GM12878 (cell line): ENCODE data around the gene LRRC31. TPM values are rescaled to one million over a fixed set of nuclear protein-coding genes. Genes with fewer than 3 reads are reported as not detected.

Source experiments
- ATAC-seq: fragments of 200-7000 bp; cut with Tn5 transposase; 3 replicates; pipeline ENCODE4 v1.9.1; 2020; ENCODE audit warnings: mild to moderate bottlenecking, moderate library complexity
- BruUV-seq: library from RNA; stranded (reverse); fragments of 400-500 nt; replicated peaks from 2 replicates; lab custom pipeline; 2021; lab: Mats Ljungman, UMichigan
- CTCF ChIA-PET: fragments of 300-600 bp; sonication (Branson Sonifier 250); formaldehyde crosslinking; extraction: SDS; loops from one replicate; lab custom pipeline; 2021; ENCODE audit warnings: inconsistent platforms; lab: Yijun Ruan, JAX
- POLR2A ChIA-PET: fragments of 350-600 bp; formaldehyde crosslinking; extraction: SDS; loops from one replicate; lab custom pipeline; 2021; ENCODE audit warnings: inconsistent platforms; lab: Charles Lee
- RAD21 ChIA-PET: fragments of 300-600 bp; sonication (Branson Sonifier 250); formaldehyde crosslinking; loops from one replicate; lab custom pipeline; 2023; ENCODE audit warnings: antibody characterized with exemption; ENCODE audit not compliant: unreplicated experiment; lab: Charles Lee
- SMC1A ChIA-PET: fragments of 300-600 bp; sonication (Branson Sonifier 250); formaldehyde crosslinking; loops from one replicate; lab custom pipeline; 2023; ENCODE audit not compliant: unreplicated experiment, uncharacterized antibody; lab: Charles Lee
- DNase-seq: peaks from one replicate; pipeline ENCODE4 v3.0.0-alpha.2; 2011; ENCODE audit warnings: low read depth, low spot score
- FAIRE-seq: peaks from 3 replicates; lab custom pipeline; 2011; peaks lifted over from hg19 to GRCh38; lab: Jason Lieb, UNC
- H2AFZ ChIP-seq: 2 replicates; pipeline ENCODE4 v1.6.0; 2011; ENCODE audit warnings: low read depth, low read length, control low read depth; ENCODE audit not compliant: control insufficient read depth
- H3K27ac ChIP-seq: 2 replicates; pipeline ENCODE4 v1.5.1; 2011; ENCODE audit warnings: control low read depth; ENCODE audit not compliant: control insufficient read depth, insufficient read depth
- H3K27me3 ChIP-seq, 2 experiments: replicated peaks in 1 of 2; 2 replicates each; pipeline versions ENCODE4 v1.6.0 to v1.6.1; 2011; ENCODE audit warnings: low read length in 1 of 2; ENCODE audit not compliant: control insufficient read depth in 2 of 2, insufficient read depth in 2 of 2
- H3K36me3 ChIP-seq, 2 experiments: 2 replicates each; pipeline ENCODE4 v1.5.1; 2011; ENCODE audit warnings: low read length in 1 of 2; ENCODE audit not compliant: control insufficient read depth in 2 of 2, insufficient read depth in 2 of 2
- H3K4me1 ChIP-seq: 2 replicates; pipeline ENCODE4 v1.6.1; 2011; ENCODE audit warnings: mild to moderate bottlenecking, low read length, moderate library complexity, mixed read lengths; ENCODE audit not compliant: control insufficient read depth, insufficient read depth
- H3K4me2 ChIP-seq: 2 replicates; pipeline ENCODE4 v1.6.0; 2011; ENCODE audit warnings: control low read depth; ENCODE audit not compliant: control insufficient read depth, insufficient read depth
- H3K4me3 ChIP-seq: fragments of 200-600 bp; sonication (generic); 2 replicates; pipeline ENCODE4 v1.5.1; 2016
- H3K79me2 ChIP-seq: 2 replicates; pipeline ENCODE4 v1.6.0; 2011; ENCODE audit warnings: low read length; ENCODE audit not compliant: control insufficient read depth, insufficient read depth
- H3K9ac ChIP-seq: 2 replicates; pipeline ENCODE4 v1.8.0; 2011; ENCODE audit warnings: low read length, control low read depth, mixed read lengths; ENCODE audit not compliant: control insufficient read depth, insufficient read depth
- H3K9me3 ChIP-seq: replicated peaks from 3 replicates; pipeline ENCODE4 v1.5.1; 2011; ENCODE audit warnings: mild to moderate bottlenecking, low read length; ENCODE audit not compliant: control insufficient read depth, insufficient read depth
- H4K20me1 ChIP-seq: 2 replicates; pipeline ENCODE4 v1.6.0; 2011; ENCODE audit not compliant: control insufficient read depth, insufficient read depth
- BRCA1 ChIP-seq: IDR thresholded peaks from 2 replicates; pipeline ENCODE4 v1.6.1; 2011; ENCODE audit warnings: low read depth, low read length, improper control_type of control experiment
- CBX3 ChIP-seq: fragments of 200-600 bp; sonication (generic); IDR thresholded peaks from 2 replicates; pipeline ENCODE4 v1.6.1; 2016; ENCODE audit warnings: low read depth, borderline replicate concordance
- CHD4 ChIP-seq: fragments of 200-600 bp; sonication (generic); IDR thresholded peaks from 2 replicates; pipeline ENCODE4 v1.6.1; 2016; ENCODE audit warnings: mild to moderate bottlenecking
- CREB1 ChIP-seq: IDR thresholded peaks from 2 replicates; pipeline ENCODE4 v1.6.1; 2012; ENCODE audit warnings: low read depth, mild to moderate bottlenecking, inconsistent platforms
- MEF2B ChIP-seq: fragments of 450-650 bp; IDR thresholded peaks from 2 replicates; pipeline ENCODE4 v1.6.1; 2018; ENCODE audit warnings: mild to moderate bottlenecking, moderate library complexity; ENCODE audit not compliant: partially characterized antibody, poor library complexity, severe bottlenecking
- MTA2 ChIP-seq: fragments of 450-650 bp; IDR thresholded peaks from 2 replicates; pipeline ENCODE4 v1.6.1; 2016; ENCODE audit warnings: low read depth, mild to moderate bottlenecking, moderate library complexity
- PAX5 ChIP-seq: IDR thresholded peaks from 2 replicates; pipeline ENCODE4 v1.6.1; 2011; ENCODE audit warnings: low read depth, low read length, borderline replicate concordance
- POLR2AphosphoS2 ChIP-seq: IDR thresholded peaks from 2 replicates; pipeline ENCODE4 v1.6.1; 2011; ENCODE audit warnings: low read depth, mild to moderate bottlenecking, low read length, improper control_type of control experiment, moderate library complexity
- POLR2AphosphoS5 ChIP-seq: IDR thresholded peaks from 2 replicates; pipeline ENCODE4 v1.6.1; 2011; ENCODE audit warnings: mild to moderate bottlenecking, low read length, inconsistent platforms
- RCOR1 ChIP-seq: conservative IDR thresholded peaks from 2 replicates; pipeline ENCODE4 v1.6.1; 2012; ENCODE audit warnings: low read depth, low read length, improper control_type of control experiment
- SPI1 ChIP-seq: IDR thresholded peaks from 2 replicates; pipeline ENCODE4 v1.6.1; 2011; ENCODE audit warnings: low read depth, mild to moderate bottlenecking, low read length, moderate library complexity, borderline replicate concordance; ENCODE audit not compliant: insufficient read depth
- STAT1 ChIP-seq: fragments of 450-650 bp; conservative IDR thresholded peaks from 2 replicates; pipeline ENCODE4 v1.6.1; 2014; ENCODE audit warnings: antibody characterized with exemption, mild to moderate bottlenecking
- STAT3 ChIP-seq: IDR thresholded peaks from 2 replicates; pipeline ENCODE4 v1.6.1; 2011; ENCODE audit warnings: low read depth, low read length, improper control_type of control experiment
- SUPT20H ChIP-seq: IDR thresholded peaks from 2 replicates; pipeline ENCODE4 v1.6.1; 2011; ENCODE audit warnings: low read depth, mild to moderate bottlenecking, low read length, moderate library complexity, borderline replicate concordance; ENCODE audit not compliant: control insufficient read depth
- ZNF207 ChIP-seq: fragments of 450-650 bp; IDR thresholded peaks from 2 replicates; pipeline ENCODE4 v1.6.1; 2014; ENCODE audit warnings: antibody characterized with exemption, mild to moderate bottlenecking, borderline replicate concordance
- WGBS: methylation state at CpG from one replicate; pipeline ENCODE4 v1.1.6; 2016; ENCODE audit warnings: low lambda C conversion rate; ENCODE audit not compliant: insufficient replicate concordance, insufficient coverage; ENCODE audit errors: missing lambda C conversion rate; 5-methylcytosine and 5-hydroxymethylcytosine counted together
- in situ Hi-C: fragments of 300-500 bp; cut with MboI; formaldehyde crosslinking; loops from 9 replicates; pipeline ENCODE4 v1.14.3; 2018; ENCODE audit warnings: mixed read lengths
- intact Hi-C: fragments of 100-400 bp; cut with micrococcal nuclease; formaldehyde crosslinking; loops from one replicate; pipeline ENCODE4 v1.14.2; 2022; ENCODE audit not compliant: unreplicated experiment
- polyA plus RNA-seq, 11 experiments: library from polyadenylated mRNA; depleted of rRNA in 4 of 11; unstranded in 6 of 11; stranded (reverse) in 5 of 11; fragments of >200 nt; fragmentation: Nextera tagmentation in 4 of 11; fragmentation: Illumina TruSeq in 1 of 11; extraction: Ambion mirVana in 4 of 11; extraction: Trizol in 1 of 11; gene quantifications; 1 replicate in 1 of 11; 2 replicates in 10 of 11; pipeline versions ENCODE4 v1.2.1 to v1.2.3, GENCODE V29; 2011 to 2016; ENCODE audit warnings: inconsistent platforms in 2 of 11, missing spikeins in 2 of 11, low read depth in 1 of 11
- total RNA-seq, 4 experiments: library from RNA; depleted of rRNA in 3 of 4; stranded (reverse); fragments of >200 nt in 3 of 4; fragmentation: Illumina TruSeq in 1 of 4; extraction: Trizol in 1 of 4; gene quantifications; 2 replicates each; pipeline versions ENCODE4 v1.2.1 to v1.2.3, GENCODE V29; 2013 to 2021
- TF ChIP-seq, protein P1 (sequence below): fragments of 450-650 bp; IDR thresholded peaks from 2 replicates; pipeline ENCODE4 v1.6.1; 2017; ENCODE audit warnings: mild to moderate bottlenecking, moderate library complexity
- TF ChIP-seq, protein P2 (sequence below): fragments of 450-650 bp; formaldehyde crosslinking; IDR thresholded peaks from 2 replicates; pipeline ENCODE4 v1.5.0; 2022; ENCODE audit warnings: mild to moderate bottlenecking, missing genetic modification characterization

LRRC31 gene
- total and polyA plus RNA-seq, 10 of the 15 experiments (the other 5 are each of a cell fraction or from before 2014, with no cell fraction given), result 0.04 to 0.06 (median 0.06) TPM; not detected in 7

DNA sequence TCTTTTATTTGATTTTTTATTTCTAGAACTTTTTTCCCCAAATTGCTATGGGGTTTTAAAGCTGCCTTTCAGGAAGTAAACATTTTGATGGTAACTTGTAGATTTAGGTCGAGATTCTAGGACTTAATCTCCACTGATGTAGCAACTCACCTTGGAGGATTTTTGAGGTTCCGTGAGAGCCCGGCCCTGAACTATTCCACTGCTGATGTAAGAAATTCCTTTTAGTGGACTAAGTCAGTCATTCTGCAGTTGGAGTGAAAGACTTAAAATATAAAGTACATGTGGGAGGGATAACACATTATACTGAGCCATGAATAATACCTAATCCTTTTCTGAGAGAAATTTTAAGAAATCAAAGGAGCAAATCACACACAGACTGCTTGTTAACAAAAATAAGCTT, 44.4 kb downstream of the LRRC31 start:
- BruUV-seq, result no TSS peak
- Histone ChIP-seq H3K4me3 (no peak overlapping the region), H3K4me1 (no peaks in the 10 kb centered on the region), H3K27me3 (no peaks in the 10 kb centered on the region; a peak in 2 of 4 replicates), H4K20me1 (no peaks in the 10 kb centered on the region), H2AFZ (no peak overlapping the region), H3K4me2 (no peak overlapping the region)
- intact Hi-C loops, result no loop called here
- ChIA-PET SMC1A (interaction anchor here (0.5 to 0.6 kb wide), 2 partner anchors 358 to 453 kb away, joined by 3 read pairs; no protein-coding TSS in a partner anchor), CTCF (interaction anchor here (0.8 kb wide), 1 partner anchor 134 kb away, joined by 5 read pairs; no protein-coding TSS in a partner anchor), POLR2A (interaction anchor here (0.6 kb wide), 1 partner anchor 81 kb away, joined by 3 read pairs; no protein-coding TSS in a partner anchor)
- DNase-seq (no peak), FAIRE-seq (no peak)
- TF ChIP-seq SUPT20H (no peak), POLR2AphosphoS5 (no peak), SPI1 (no peak), STAT1 (no peak), BRCA1 (no peak), MTA2 (no peak), CREB1 (no peak), CHD4 (no peak), POLR2AphosphoS2 (no peak), RCOR1 (no peak), STAT3 (no peak), MEF2B (no peak), ZNF207 (no peak), CBX3 (no peak), PAX5 (no peak)
- TF ChIP-seq, protein P1, sequence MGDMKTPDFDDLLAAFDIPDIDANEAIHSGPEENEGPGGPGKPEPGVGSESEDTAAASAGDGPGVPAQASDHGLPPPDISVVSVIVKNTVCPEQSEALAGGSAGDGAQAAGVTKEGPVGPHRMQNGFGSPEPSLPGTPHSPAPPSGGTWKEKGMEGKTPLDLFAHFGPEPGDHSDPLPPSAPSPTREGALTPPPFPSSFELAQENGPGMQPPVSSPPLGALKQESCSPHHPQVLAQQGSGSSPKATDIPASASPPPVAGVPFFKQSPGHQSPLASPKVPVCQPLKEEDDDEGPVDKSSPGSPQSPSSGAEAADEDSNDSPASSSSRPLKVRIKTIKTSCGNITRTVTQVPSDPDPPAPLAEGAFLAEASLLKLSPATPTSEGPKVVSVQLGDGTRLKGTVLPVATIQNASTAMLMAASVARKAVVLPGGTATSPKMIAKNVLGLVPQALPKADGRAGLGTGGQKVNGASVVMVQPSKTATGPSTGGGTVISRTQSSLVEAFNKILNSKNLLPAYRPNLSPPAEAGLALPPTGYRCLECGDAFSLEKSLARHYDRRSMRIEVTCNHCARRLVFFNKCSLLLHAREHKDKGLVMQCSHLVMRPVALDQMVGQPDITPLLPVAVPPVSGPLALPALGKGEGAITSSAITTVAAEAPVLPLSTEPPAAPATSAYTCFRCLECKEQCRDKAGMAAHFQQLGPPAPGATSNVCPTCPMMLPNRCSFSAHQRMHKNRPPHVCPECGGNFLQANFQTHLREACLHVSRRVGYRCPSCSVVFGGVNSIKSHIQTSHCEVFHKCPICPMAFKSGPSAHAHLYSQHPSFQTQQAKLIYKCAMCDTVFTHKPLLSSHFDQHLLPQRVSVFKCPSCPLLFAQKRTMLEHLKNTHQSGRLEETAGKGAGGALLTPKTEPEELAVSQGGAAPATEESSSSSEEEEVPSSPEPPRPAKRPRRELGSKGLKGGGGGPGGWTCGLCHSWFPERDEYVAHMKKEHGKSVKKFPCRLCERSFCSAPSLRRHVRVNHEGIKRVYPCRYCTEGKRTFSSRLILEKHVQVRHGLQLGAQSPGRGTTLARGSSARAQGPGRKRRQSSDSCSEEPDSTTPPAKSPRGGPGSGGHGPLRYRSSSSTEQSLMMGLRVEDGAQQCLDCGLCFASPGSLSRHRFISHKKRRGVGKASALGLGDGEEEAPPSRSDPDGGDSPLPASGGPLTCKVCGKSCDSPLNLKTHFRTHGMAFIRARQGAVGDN, result no peak
- TF ChIP-seq, protein P2, sequence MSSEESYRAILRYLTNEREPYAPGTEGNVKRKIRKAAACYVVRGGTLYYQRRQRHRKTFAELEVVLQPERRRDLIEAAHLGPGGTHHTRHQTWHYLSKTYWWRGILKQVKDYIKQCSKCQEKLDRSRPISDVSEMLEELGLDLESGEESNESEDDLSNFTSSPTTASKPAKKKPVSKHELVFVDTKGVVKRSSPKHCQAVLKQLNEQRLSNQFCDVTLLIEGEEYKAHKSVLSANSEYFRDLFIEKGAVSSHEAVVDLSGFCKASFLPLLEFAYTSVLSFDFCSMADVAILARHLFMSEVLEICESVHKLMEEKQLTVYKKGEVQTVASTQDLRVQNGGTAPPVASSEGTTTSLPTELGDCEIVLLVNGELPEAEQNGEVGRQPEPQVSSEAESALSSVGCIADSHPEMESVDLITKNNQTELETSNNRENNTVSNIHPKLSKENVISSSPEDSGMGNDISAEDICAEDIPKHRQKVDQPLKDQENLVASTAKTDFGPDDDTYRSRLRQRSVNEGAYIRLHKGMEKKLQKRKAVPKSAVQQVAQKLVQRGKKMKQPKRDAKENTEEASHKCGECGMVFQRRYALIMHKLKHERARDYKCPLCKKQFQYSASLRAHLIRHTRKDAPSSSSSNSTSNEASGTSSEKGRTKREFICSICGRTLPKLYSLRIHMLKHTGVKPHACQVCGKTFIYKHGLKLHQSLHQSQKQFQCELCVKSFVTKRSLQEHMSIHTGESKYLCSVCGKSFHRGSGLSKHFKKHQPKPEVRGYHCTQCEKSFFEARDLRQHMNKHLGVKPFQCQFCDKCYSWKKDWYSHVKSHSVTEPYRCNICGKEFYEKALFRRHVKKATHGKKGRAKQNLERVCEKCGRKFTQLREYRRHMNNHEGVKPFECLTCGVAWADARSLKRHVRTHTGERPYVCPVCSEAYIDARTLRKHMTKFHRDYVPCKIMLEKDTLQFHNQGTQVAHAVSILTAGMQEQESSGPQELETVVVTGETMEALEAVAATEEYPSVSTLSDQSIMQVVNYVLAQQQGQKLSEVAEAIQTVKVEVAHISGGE (CRISPR knock-in tag), result no peak
- TF ChIP-seq, all 136 proteins: peak for 0
- Histone ChIP-seq H3K9me3 (no peaks in the 10 kb centered on the region), H3K79me2 (no peaks in the 10 kb centered on the region), H3K27ac (no peak overlapping the region), H3K9ac (no peak overlapping the region), H3K36me3 (no peaks in the 10 kb centered on the region)
- in situ Hi-C loops, result no loop called here
- ATAC-seq, result no peak
- WGBS, result 65% methylated on average over 3 of the region's 3 CpGs
- RAD21 ChIA-PET, result no interaction called here
